HG03175 (cell line): Measurements from ENCODE around the gene PRKG2.
A peak's percentile ranks its signal among the peaks of the same experiment; 100 is the strongest.

Experiments used
- ATAC-seq: cut with Tn5 transposase; IDR thresholded peaks from one replicate; pipeline ENCODE4 v1.9.1; 2021; ENCODE audit warnings: mild to moderate bottlenecking, moderate library complexity; ENCODE audit not compliant: unreplicated experiment

Gene PRKG2

GRCh38 chr4:81042578-81043365, 172.2 kb downstream of the PRKG2 start:
- ATAC-seq = no peak

DNA sequence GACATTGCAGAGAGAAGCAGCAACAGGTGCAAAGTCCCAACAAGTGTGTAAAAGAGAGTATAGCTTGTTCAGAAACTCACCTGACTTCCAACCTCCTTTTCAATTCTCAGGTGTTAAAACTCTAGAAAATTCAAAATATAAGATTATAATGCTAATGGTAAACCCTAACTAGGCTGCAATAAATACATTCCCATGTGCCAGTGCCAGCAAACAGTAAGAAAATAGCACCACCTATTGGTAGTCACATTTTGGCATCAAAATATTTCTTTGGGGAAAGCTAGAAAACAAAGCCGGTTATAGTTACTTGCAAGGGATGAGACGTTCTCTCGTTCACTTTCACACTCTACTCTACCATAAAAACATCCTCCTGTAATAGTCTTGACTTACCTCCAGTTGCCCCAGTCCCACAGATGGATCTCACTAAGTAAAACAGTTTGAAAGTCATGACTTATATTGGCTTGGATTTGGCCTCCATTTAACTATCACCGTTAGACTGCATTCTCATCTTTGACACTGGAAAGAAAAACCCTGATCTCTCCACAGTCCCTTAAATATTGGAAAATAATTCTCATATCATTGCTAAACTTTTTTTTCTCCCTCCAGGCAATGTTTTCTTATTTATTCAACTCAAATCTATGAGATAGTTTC, 174.9 kb downstream of the PRKG2 start:
- peak; percentile 55 for ATAC-seq

- no peak for ATAC-seq
Measured at GRCh38 chr4:81039351-81039972, 175.6 kb downstream of the PRKG2 start.

DNA sequence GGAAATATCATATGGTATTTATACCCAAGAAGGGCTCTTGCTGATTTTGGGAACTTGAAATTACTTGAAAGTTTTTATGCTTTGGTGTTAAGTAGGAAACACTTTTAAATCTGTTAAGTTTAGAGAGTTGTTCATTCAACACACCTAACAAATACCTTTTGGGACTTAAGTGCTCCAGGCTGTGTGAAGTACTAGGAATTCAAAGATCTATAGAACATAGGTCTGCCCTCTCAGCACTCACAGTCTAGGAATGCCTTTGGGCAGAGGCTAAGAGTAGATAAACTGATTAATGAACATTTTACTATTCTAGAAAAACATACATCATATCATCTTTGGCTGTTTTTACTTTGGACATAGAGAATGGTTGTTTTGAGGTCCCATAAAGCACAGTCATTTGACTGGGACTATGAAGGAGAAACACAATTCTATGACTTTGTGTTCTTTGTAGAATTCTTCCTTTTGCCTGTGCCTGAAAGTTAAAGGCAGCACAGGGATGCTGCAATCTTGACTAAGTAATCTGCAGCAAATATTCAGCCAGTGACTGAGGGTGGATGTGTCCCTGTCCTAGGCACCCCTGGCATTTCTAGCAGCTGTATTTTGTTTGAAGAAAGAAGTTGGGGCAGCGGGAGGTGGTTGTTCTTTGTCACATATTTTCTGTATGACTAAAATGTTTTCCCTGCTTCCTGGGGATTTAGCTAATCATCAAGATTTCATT, 176.2 kb downstream of the PRKG2 start:
- ATAC-seq = no peak
